K562 (cell line): ENCODE results near the gene NLRP6. TPM values are rescaled to one million over a fixed set of nuclear protein-coding genes. Genes with fewer than 3 reads are reported as not detected.

ENCODE experiments used
- AFF1 ChIP-seq, 2 experiments: fragments of 450-650 bp; IDR thresholded peaks; 2 replicates each; pipeline ENCODE4 v1.6.1; 2018; ENCODE audit warnings: mild to moderate bottlenecking in 2 of 2, low read depth in 1 of 2; ENCODE audit not compliant: partially characterized antibody in 2 of 2
- DPF2 ChIP-seq: fragments of 450-650 bp; IDR thresholded peaks from 2 replicates; pipeline ENCODE4 v1.6.1; 2016
- ETV1 ChIP-seq: fragments of 450-650 bp; conservative IDR thresholded peaks from 2 replicates; pipeline ENCODE4 v1.6.1; 2016; ENCODE audit warnings: missing genetic modification characterization, control low read depth, low read depth, missing compliant biosample characterization
- GTF2A2 ChIP-seq: IDR thresholded peaks from 2 replicates; pipeline ENCODE4 v1.6.1; 2016; ENCODE audit warnings: mild to moderate bottlenecking, missing genetic modification characterization, missing compliant biosample characterization
- MGA ChIP-seq: fragments of 450-650 bp; IDR thresholded peaks from 2 replicates; pipeline ENCODE4 v1.6.1; 2016; ENCODE audit warnings: mild to moderate bottlenecking, moderate library complexity
- RAD51 ChIP-seq: fragments of 450-650 bp; IDR thresholded peaks from 2 replicates; pipeline ENCODE4 v1.7.1; 2016; ENCODE audit warnings: low read depth, mild to moderate bottlenecking, borderline replicate concordance
- RB1 ChIP-seq: fragments of 450-650 bp; IDR thresholded peaks from 2 replicates; pipeline ENCODE4 v1.6.1; 2017; ENCODE audit warnings: low read depth, mild to moderate bottlenecking
- ZBTB12 ChIP-seq: fragments of 250-450 bp; sonication (Bioruptor Pico); IDR thresholded peaks from 2 replicates; pipeline ENCODE4 v1.4.0; 2020
- ZKSCAN3 ChIP-seq: fragments of 250-450 bp; sonication (Bioruptor Pico); IDR thresholded peaks from 2 replicates; pipeline ENCODE4 v1.4.0; 2020
- polyA plus RNA-seq, 8 experiments: library from polyadenylated mRNA; depleted of rRNA in 4 of 8; stranded (reverse) in 5 of 8; unstranded in 3 of 8; fragments of >200 nt; fragmentation: Nextera tagmentation in 2 of 8; fragmentation: Illumina TruSeq in 1 of 8; extraction: Ambion mirVana in 2 of 8; extraction: Trizol in 1 of 8; gene quantifications; 2 replicates each; pipeline versions ENCODE4 v1.2.1 to v1.2.3, GENCODE V29; 2011 to 2014; ENCODE audit warnings: inconsistent platforms in 1 of 8, missing spikeins in 1 of 8
- total RNA-seq, 7 experiments: library from RNA; depleted of rRNA in 6 of 7; stranded (reverse); fragments of >200 nt in 6 of 7; fragmentation: Illumina TruSeq in 2 of 7; extraction: Trizol in 2 of 7; gene quantifications; 2 replicates each; pipeline versions ENCODE4 v1.2.1 to v1.2.3, GENCODE V29; 2011 to 2021; ENCODE audit warnings: low replicate concordance in 1 of 7

Gene NLRP6
- total and polyA plus RNA-seq, 9 of the 15 experiments (the other 6 are each of a cell fraction or from before 2014, with no cell fraction given), result 0.03 to 0.18 (median 0.15) TPM; not detected in 5

- TF ChIP-seq MGA (peak; percentile 93), ETV1 (tag) (peak; percentile 70; the same call in 1 of the 2 replicates), ZBTB12 (0 out of 2 replicates have a peak, but pooled peaks have one; percentile 47), DPF2 (0 out of 2 replicates have a peak, but pooled peaks have one; percentile 46), RAD51 (peak; percentile 90), AFF1 (IDR thresholded peaks at IDR 0.05; ENCODE audit: low read depth in 1 of 2, partially characterized antibody in 2 of 2) (peak in 1 of 2 experiments; percentile 56), ZKSCAN3 (CRISPR knock-in tag) (no peak), RB1 (no peak), GTF2A2 (peak; percentile 35; the same call in 1 of the 2 replicates)
Observed at GRCh38 chr11:326842-327580, 48.8 kb downstream of the NLRP6 start (continued).
